IPS-NIHi11 (cell line): ENCODE measurements around the gene ARL6IP5.

Experiments
- DNase-seq: peaks from one replicate; pipeline ENCODE4 v3.0.0; 2012; ENCODE audit warnings: mixed read lengths, low spot score

ARL6IP5 gene

GRCh38 chr3:69085833-69086722 is 1.3 kb downstream of the ARL6IP5 start:
- DNase-seq: peak; percentile 13

GRCh38 chr3:69087030-69087791 is 2.5 kb downstream of the ARL6IP5 start:
- no peak for DNase-seq

GRCh38 chr3:69088063-69088462 is 3.3 kb downstream of the ARL6IP5 start:
- no peak for DNase-seq

- DNase-seq: no peak
These were observed 5.3 kb downstream of the ARL6IP5 start for GRCh38 chr3:69090021-69090420.

GRCh38 chr3:69091389-69092029 is 6.8 kb downstream of the ARL6IP5 start:
- DNase-seq: no peak

- DNase-seq: no peak
These were observed 7.3 kb downstream of the ARL6IP5 start for GRCh38 chr3:69092030-69092516.

- DNase-seq: no peak
These were observed 9.9 kb downstream of the ARL6IP5 start for GRCh38 chr3:69094467-69095205.

- no peak for DNase-seq
These were observed 10.9 kb downstream of the ARL6IP5 start for GRCh38 chr3:69095636-69096035.

GRCh38 chr3:69096299-69096698 is 11.6 kb downstream of the ARL6IP5 start:
- no peak for DNase-seq

- no peak for DNase-seq
These were observed 12.8 kb downstream of the ARL6IP5 start for GRCh38 chr3:69097407-69098086.

GRCh38 chr3:69099576-69099975 is 14.8 kb downstream of the ARL6IP5 start:
- DNase-seq: no peak

- DNase-seq: no peak
These were observed 17.6 kb downstream of the ARL6IP5 start for GRCh38 chr3:69102384-69102783.

- DNase-seq: no peak
These were observed 18.4 kb downstream of the ARL6IP5 start for GRCh38 chr3:69103123-69103522.

- DNase-seq: no peak
These were observed 19.8 kb downstream of the ARL6IP5 start for GRCh38 chr3:69104586-69104985.

- DNase-seq: no peak
These were observed 20.6 kb downstream of the ARL6IP5 start for GRCh38 chr3:69105320-69105719.

- no peak for DNase-seq
These were observed 23.1 kb downstream of the ARL6IP5 start for GRCh38 chr3:69107841-69108240.

GRCh38 chr3:69108811-69109210 is 24.1 kb downstream of the ARL6IP5 start:
- DNase-seq: no peak

GRCh38 chr3:69110941-69111546 is 26.3 kb downstream of the ARL6IP5 start:
- DNase-seq: no peak

- DNase-seq: no peak
These were observed 28.8 kb downstream of the ARL6IP5 start for GRCh38 chr3:69113536-69113935.

- DNase-seq: no peak
These were observed 31.0 kb downstream of the ARL6IP5 start for GRCh38 chr3:69115731-69116130.

GRCh38 chr3:69116162-69116561 is 31.4 kb downstream of the ARL6IP5 start:
- no peak for DNase-seq
